ENCODE data around the gene SELENON.

Gene SELENON

DNA sequence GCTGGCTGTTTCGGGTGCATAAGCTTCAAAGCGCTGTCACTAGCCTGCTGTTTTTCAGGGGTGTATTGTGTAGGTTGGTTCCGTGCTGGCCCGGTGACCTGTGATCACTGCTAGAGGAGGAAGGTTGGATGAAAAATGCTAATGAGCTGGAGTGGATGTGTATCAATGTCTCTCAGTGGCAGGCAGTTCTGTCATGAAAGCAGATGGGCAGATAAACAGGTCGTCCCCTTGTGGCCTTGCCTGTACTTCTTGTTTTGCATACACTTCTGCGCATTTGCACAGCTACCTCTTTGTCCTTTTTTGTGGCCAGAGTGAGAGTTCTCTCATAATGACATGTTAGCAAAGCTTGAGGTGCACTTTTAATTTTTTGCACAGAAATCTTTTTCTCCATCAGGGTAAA is 2.9 kb downstream of the SELENON start:
- TF ChIP-seq FOXA1 (IDR thresholded peaks at IDR 0.05) (no peak), L3MBTL2 (conservative IDR thresholded peaks at IDR 0.05) (no peak), TARDBP (IDR thresholded peaks at IDR 0.05) (no peak), BHLHE40 (IDR thresholded peaks at IDR 0.05; ENCODE audit: borderline replicate concordance) (no peak), FOXK2 (IDR thresholded peaks at IDR 0.05) (no peak), HDGF (IDR thresholded peaks at IDR 0.05; ENCODE audit: borderline replicate concordance) (no peak), ARNT (IDR thresholded peaks at IDR 0.05) (no peak), ELF4 (IDR thresholded peaks at IDR 0.05) (no peak), FOXM1 (IDR thresholded peaks at IDR 0.05; ENCODE audit: borderline replicate concordance) (no peak)
- CTCF ChIA-PET, result interaction anchor here (1.1 kb wide), 1 partner anchor 210 kb away, joined by 4 read pairs; no protein-coding TSS in a partner anchor
- no peak for DNase-seq (ENCODE audit: extremely low spot score)
- POLR2A ChIA-PET, result interaction anchor here (0.9 to 1.1 kb wide), 2 partner anchors 205 to 571 kb away, joined by 3 read pairs; partner anchors contain the start of gene SYF2

DNA sequence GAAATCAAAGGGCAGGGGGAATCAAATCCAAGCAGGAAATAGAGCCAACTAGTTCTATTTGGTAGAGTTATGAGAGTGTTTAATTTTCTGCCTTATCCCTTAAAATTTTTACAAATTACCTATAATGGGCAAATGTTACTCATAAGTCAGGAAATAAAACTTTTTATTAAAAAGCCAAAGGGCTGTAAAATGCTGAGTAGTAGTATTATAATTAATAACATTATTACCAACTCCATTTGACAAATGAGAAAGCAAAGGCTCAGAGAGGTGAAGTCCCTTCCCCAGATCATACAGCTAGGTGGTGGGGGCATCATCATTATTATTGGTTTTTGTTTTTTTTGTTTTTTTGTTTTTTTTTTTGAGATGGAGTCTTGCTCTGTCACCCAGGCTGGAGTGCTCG is 3.4 kb downstream of the SELENON start:
- CTCF ChIA-PET, result no interaction called here
- POLR2A ChIA-PET, result interaction anchor here (0.9 to 1.1 kb wide), 2 partner anchors 205 to 571 kb away, joined by 3 read pairs; partner anchors contain the start of gene SYF2
- no peak for DNase-seq (ENCODE audit: extremely low spot score)
- no peak for TF ChIP-seq TARDBP (IDR thresholded peaks at IDR 0.05)
- TF ChIP-seq L3MBTL2 (conservative IDR thresholded peaks at IDR 0.05), result no peak
- no peak for TF ChIP-seq FOXK2 (IDR thresholded peaks at IDR 0.05)
- TF ChIP-seq ZNF384 (IDR thresholded peaks at IDR 0.05), result no peak
- TF ChIP-seq BHLHE40 (IDR thresholded peaks at IDR 0.05; ENCODE audit: borderline replicate concordance), result no peak

DNA sequence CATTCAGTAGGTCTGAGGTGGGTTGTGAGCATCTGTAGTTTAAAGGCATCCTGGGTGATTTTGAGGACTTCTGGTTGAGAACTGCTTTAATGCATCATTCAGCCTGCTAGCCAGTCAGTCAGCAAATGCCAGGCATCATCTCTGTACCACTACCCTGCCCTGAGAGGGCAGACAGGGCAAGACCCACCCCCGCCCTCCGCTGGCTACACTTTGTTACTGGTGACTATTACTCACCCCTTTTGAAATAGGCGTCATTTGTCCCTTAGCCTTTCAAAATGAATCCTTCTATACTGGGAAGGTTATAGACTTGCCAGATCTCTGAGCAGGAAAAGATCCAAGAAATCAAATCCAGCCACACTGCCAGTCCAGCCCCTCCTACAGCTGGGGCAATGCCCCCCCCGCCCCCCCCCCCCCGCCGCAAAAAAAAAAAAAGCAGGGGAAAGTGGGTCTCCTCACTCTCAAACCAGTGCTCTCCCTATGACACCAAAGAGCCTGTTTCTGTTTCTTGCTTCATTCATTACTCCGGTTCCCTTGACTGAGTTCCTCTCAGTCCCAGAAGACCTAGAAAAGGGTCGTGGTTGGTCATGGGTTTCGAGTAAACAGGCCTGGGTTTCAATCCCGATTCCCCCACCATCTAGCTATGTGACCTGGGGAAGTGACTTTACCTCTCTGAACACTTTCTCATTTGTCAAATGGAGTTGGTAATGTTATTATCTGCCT is 4.4 kb downstream of the SELENON start:
- no peak for TF ChIP-seq FOXM1 (IDR thresholded peaks at IDR 0.05; ENCODE audit: borderline replicate concordance)
- no peak for TF ChIP-seq BHLHE40 (IDR thresholded peaks at IDR 0.05; ENCODE audit: borderline replicate concordance)
- no peak for TF ChIP-seq ZNF384 (IDR thresholded peaks at IDR 0.05)
- no peak for TF ChIP-seq ELF4 (IDR thresholded peaks at IDR 0.05)
- TF ChIP-seq, protein P1, sequence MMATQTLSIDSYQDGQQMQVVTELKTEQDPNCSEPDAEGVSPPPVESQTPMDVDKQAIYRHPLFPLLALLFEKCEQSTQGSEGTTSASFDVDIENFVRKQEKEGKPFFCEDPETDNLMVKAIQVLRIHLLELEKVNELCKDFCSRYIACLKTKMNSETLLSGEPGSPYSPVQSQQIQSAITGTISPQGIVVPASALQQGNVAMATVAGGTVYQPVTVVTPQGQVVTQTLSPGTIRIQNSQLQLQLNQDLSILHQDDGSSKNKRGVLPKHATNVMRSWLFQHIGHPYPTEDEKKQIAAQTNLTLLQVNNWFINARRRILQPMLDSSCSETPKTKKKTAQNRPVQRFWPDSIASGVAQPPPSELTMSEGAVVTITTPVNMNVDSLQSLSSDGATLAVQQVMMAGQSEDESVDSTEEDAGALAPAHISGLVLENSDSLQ (IDR thresholded peaks at IDR 0.05), result no peak
- no peak for TF ChIP-seq SUZ12 (IDR thresholded peaks at IDR 0.05)
- TF ChIP-seq FOXA1 (IDR thresholded peaks at IDR 0.05), result no peak
- no peak for TF ChIP-seq FOXK2 (IDR thresholded peaks at IDR 0.05)
- no peak for TF ChIP-seq HDGF (IDR thresholded peaks at IDR 0.05; ENCODE audit: borderline replicate concordance)
- POLR2A ChIA-PET, result no interaction called here
- DNase-seq (ENCODE audit: extremely low spot score), result no peak
- CTCF ChIA-PET, result no interaction called here

DNA sequence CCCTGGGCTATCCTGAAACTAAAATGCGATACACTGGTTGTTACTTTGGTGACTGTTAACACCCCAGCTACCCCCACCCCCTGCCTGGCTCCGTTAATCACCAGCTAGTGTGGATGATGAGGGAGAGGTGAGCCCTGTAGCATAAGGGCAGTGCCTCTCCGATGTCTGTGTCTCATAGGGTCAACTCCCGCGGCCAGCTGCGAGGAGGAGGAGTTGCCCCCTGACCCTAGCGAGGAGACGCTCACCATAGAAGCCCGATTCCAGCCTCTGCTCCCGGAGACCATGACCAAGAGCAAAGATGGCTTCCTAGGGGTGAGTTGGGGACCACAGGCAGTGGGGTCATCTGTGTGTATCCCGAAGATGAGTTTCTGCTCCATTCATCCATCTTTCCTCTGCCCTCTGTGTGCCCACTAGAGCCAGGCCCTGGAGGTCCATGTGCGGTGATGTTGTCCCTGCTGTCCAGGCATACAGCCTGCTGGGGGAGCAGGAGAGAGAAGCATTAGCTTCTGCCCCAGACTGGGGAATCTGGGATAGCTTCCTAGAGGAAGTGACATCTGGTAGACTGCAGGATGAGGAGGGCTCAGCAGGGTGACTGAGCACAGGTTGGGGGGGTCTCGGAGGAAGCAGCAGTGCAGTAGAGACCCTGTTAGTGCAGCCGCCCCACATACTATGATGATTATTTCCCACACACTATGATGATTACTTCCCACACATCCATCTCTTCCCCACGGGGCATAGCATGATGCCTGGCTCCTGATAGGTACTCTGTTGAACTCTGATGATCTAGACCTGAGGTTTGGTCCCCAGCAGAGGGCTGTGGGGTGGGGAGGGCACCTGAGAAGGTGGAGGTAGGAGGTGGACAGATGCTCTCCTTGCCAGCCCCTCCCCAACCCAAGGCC is 5.2 kb downstream of the SELENON start:
- DNase-seq (ENCODE audit: extremely low spot score), result no peak
- CTCF ChIA-PET, result no interaction called here

DNA sequence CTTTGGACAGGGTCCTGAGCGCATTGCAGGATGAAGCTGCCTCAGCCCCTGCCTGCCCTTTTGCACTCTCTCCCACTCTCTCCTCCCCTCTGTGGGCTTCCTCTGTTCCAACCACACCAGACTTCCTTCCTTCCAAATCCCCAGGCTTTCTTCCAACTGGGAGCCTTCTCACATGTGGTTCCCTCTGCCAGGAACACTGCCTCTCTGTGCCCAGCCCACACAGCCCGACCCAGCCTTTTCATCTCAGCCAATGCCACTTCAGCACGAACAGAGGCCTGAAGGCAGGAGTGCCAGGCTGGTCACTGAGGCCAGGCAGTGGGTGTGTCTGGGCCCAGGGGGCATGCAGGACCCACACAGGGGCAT is 5.9 kb downstream of the SELENON start:
- DNase-seq (ENCODE audit: extremely low spot score), result no peak
- ChIA-PET POLR2A (no interaction called here), CTCF (no interaction called here)
- TF ChIP-seq, protein P1 (IDR thresholded peaks at IDR 0.05), result no peak
- no peak for TF ChIP-seq LEF1 (IDR thresholded peaks at IDR 0.05; ENCODE audit: borderline replicate concordance)
- TF ChIP-seq SUZ12 (IDR thresholded peaks at IDR 0.05), result no peak
- no peak for TF ChIP-seq SP1 (IDR thresholded peaks at IDR 0.05)
- no peak for TF ChIP-seq CTBP1 (IDR thresholded peaks at IDR 0.05; ENCODE audit: borderline replicate concordance)
- no peak for TF ChIP-seq FOXK2 (IDR thresholded peaks at IDR 0.05)
- TF ChIP-seq ARNT (IDR thresholded peaks at IDR 0.05), result no peak
- TF ChIP-seq L3MBTL2 (conservative IDR thresholded peaks at IDR 0.05), result no peak
- no peak for TF ChIP-seq FOXA1 (IDR thresholded peaks at IDR 0.05)
- no peak for TF ChIP-seq TARDBP (IDR thresholded peaks at IDR 0.05)
- no peak for TF ChIP-seq ZNF384 (IDR thresholded peaks at IDR 0.05)
- no peak for TF ChIP-seq ELF4 (IDR thresholded peaks at IDR 0.05)
- no peak for TF ChIP-seq NFRKB (IDR thresholded peaks at IDR 0.05)
- TF ChIP-seq BHLHE40 (IDR thresholded peaks at IDR 0.05; ENCODE audit: borderline replicate concordance), result no peak
- TF ChIP-seq HDGF (IDR thresholded peaks at IDR 0.05; ENCODE audit: borderline replicate concordance), result no peak

More for the DNA sequence above, 5.2 kb downstream of the SELENON start:
- POLR2A ChIA-PET, result no interaction called here
- no peak for TF ChIP-seq ZNF384 (IDR thresholded peaks at IDR 0.05)
- no peak for TF ChIP-seq BHLHE40 (IDR thresholded peaks at IDR 0.05; ENCODE audit: borderline replicate concordance)
- TF ChIP-seq ARNT (IDR thresholded peaks at IDR 0.05), result no peak
- no peak for TF ChIP-seq FOXK2 (IDR thresholded peaks at IDR 0.05)
- TF ChIP-seq HDGF (IDR thresholded peaks at IDR 0.05; ENCODE audit: borderline replicate concordance), result no peak
- no peak for TF ChIP-seq FOXM1 (IDR thresholded peaks at IDR 0.05; ENCODE audit: borderline replicate concordance)
- no peak for TF ChIP-seq SUZ12 (IDR thresholded peaks at IDR 0.05)
- no peak for TF ChIP-seq L3MBTL2 (conservative IDR thresholded peaks at IDR 0.05)
- TF ChIP-seq NFRKB (IDR thresholded peaks at IDR 0.05), result no peak
- no peak for TF ChIP-seq ELF4 (IDR thresholded peaks at IDR 0.05)
- TF ChIP-seq, protein P1 (IDR thresholded peaks at IDR 0.05), result no peak
- no peak for TF ChIP-seq SP1 (IDR thresholded peaks at IDR 0.05)
- TF ChIP-seq FOXA1 (IDR thresholded peaks at IDR 0.05), result no peak
- no peak for TF ChIP-seq TARDBP (IDR thresholded peaks at IDR 0.05)
- no peak for TF ChIP-seq CTBP1 (IDR thresholded peaks at IDR 0.05; ENCODE audit: borderline replicate concordance)
